Measurements from ENCODE around the gene PNKD. TPM values are rescaled to one million over a fixed set of nuclear protein-coding genes. Genes with fewer than 3 reads are reported as not detected.

Gene PNKD
- total RNA-seq, 1 donor from 2014 or later = 10.3 TPM

DNA sequence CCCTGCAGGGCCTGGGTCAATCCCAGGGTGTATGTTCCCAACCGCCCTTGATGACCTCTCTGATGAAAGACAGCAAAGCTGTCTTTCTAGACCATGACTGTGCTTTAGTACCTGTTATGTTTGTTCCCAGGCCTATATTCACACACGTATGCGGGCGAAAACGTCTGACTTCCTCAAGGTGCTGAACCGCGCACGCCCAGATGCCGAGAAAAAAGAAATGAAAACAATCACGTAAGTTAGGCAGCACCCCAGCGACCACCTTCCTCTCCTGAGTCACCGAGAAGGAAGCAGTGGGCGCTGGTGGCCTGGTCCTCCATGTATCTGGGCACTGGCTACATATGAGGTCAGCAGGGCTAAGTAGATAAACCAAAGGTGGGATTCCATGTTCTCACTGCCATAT is 20.6 kb upstream of the PNKD start:
- no peak for TF ChIP-seq CTCF (IDR thresholded peaks at IDR 0.05; ENCODE audit: insufficient read depth, low read length, severe bottlenecking)
- no peak for DNase-seq (ENCODE audit: low read depth)
- Histone ChIP-seq H3K4me3 (ENCODE audit: low read depth, low read length) (no peak overlapping the region), H3K27me3 (ENCODE audit: control insufficient read depth, insufficient read depth, low read length) (no peaks in the 10 kb centered on the region), H3K36me3 (ENCODE audit: control insufficient read depth, insufficient read depth, low read length) (peaks cover 53% of the 10 kb centered on the region)
- no peak for FAIRE-seq

GRCh38 chr2:218252509-218253231 is 17.6 kb upstream of the PNKD start:
- DNase-seq (ENCODE audit: low read depth) (no peak), FAIRE-seq (no peak)
- H3K4me3 ChIP-seq (ENCODE audit: low read depth, low read length) = no peak overlapping the region
- H3K27me3 ChIP-seq (ENCODE audit: control insufficient read depth, insufficient read depth, low read length) = no peaks in the 10 kb centered on the region
- peaks cover 44% of the 10 kb centered on the region for H3K36me3 ChIP-seq (ENCODE audit: control insufficient read depth, insufficient read depth, low read length)
- no peak for TF ChIP-seq CTCF (IDR thresholded peaks at IDR 0.05; ENCODE audit: insufficient read depth, low read length, severe bottlenecking)

DNA sequence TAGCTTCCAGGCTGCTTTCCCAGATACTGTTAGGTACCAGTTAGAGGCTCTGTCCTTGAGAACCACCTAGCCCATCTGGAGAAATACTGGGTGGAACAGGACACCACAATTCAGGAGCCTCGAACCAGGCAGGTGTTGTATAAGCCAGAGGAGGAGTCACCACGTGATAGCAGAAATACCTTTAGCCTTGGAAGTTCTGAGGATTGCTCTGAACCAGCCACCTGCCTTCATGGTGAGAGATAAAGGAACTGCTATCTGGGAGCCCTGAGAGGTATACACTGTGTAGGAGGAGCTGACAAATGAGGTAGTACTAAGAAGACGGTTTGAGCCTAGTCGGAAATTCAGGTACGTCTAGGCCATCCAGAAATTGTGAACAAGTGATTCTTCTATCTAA is 17.1 kb upstream of the PNKD start:
- Histone ChIP-seq H3K4me3 (ENCODE audit: low read depth, low read length) (no peak overlapping the region), H3K36me3 (ENCODE audit: control insufficient read depth, insufficient read depth, low read length) (peaks cover 40% of the 10 kb centered on the region)
- no peak for TF ChIP-seq CTCF (IDR thresholded peaks at IDR 0.05; ENCODE audit: insufficient read depth, low read length, severe bottlenecking)

GRCh38 chr2:218255446-218255845 is 14.9 kb upstream of the PNKD start:
- no peak for TF ChIP-seq CTCF (IDR thresholded peaks at IDR 0.05; ENCODE audit: insufficient read depth, low read length, severe bottlenecking)
- DNase-seq (ENCODE audit: low read depth) = peak; percentile 36

More for the DNA sequence above, 17.1 kb upstream of the PNKD start:
- DNase-seq (ENCODE audit: low read depth) (no peak), FAIRE-seq (peak; percentile 62)
- no peaks in the 10 kb centered on the region for H3K27me3 ChIP-seq (ENCODE audit: control insufficient read depth, insufficient read depth, low read length)

GRCh38 chr2:218256612-218257350 is 13.5 kb upstream of the PNKD start:
- TF ChIP-seq CTCF (IDR thresholded peaks at IDR 0.05; ENCODE audit: insufficient read depth, low read length, severe bottlenecking) = no peak
- Histone ChIP-seq H3K36me3 (ENCODE audit: control insufficient read depth, insufficient read depth, low read length) (peaks cover 19% of the 10 kb centered on the region), H3K27me3 (ENCODE audit: control insufficient read depth, insufficient read depth, low read length) (no peaks in the 10 kb centered on the region), H3K4me3 (ENCODE audit: low read depth, low read length) (no peak overlapping the region)
- no peak for FAIRE-seq
- DNase-seq (ENCODE audit: low read depth) = no peak

More at GRCh38 chr2:218255446-218255845, 14.9 kb upstream of the PNKD start:
- Histone ChIP-seq H3K36me3 (ENCODE audit: control insufficient read depth, insufficient read depth, low read length) (peaks cover 23% of the 10 kb centered on the region), H3K4me3 (ENCODE audit: low read depth, low read length) (no peak overlapping the region), H3K27me3 (ENCODE audit: control insufficient read depth, insufficient read depth, low read length) (no peaks in the 10 kb centered on the region)
- no peak for FAIRE-seq
